HG02759 (cell line): ENCODE results near the gene TMEM18.

Experiments used
- ATAC-seq: cut with Tn5 transposase; IDR thresholded peaks from one replicate; pipeline ENCODE4 v1.9.1; 2021; ENCODE audit warnings: mild to moderate bottlenecking, moderate library complexity; ENCODE audit not compliant: unreplicated experiment

The TMEM18 gene

GRCh38 chr2:673615-674320, 3.4 kb downstream of the TMEM18 start:
- no peak for ATAC-seq

GRCh38 chr2:673016-673415, 4.2 kb downstream of the TMEM18 start:
- no peak for ATAC-seq

DNA sequence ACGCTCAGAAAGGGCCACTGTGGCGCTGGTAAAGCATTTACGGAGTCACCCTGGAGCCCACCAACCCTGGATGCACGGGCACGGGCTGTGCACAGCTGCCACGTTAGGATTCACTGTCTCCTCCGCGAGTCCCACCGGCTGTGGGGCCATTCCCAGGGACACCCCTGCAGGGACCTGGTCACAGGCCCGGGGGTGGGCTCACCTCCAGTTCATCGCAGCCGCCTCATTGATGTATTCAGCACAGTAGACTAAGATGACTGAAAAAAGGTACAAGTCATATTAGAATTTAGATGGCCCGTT, 4.7 kb downstream of the TMEM18 start:
- no peak for ATAC-seq

DNA sequence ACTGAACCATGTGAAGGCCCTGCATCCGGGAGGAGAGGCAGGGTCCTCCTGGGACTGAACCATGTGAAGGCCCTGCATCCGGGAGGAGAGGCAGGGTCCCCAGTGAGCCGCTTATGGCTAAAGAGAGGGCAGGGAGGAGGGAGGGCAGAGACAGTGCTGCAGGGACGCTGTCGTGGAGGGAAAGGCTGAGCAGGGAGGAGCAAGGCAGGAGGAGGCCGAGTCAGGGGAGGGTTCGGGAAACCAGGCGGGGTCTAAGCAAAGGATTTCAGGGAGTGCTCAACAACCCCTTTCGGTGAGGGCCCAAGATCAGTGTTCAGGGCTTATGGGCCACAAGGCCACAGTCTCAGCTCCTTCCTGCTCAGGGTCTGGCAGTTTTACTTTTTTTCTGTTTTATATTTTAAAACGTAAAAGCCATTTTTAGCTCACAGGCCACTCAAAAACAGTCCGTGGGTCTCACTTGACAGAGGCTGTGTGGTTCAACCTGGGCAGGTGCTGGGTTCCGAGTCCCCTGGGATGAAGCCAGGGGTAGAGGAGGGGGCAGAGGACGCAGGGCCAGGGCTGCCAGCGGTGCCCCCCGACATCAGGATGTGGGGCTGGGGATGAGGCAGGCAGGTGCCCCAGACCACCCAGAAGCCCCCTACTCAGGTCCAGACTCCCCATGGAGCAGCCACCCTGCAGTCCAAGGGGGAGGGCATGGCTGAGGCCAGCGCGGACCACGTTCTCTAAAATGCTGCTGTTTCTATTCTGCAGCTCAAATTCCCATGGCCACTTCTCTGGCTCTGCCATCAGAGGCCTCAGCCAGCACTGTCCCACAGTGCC, 5.2 kb downstream of the TMEM18 start:
- ATAC-seq, result no peak

- no peak for ATAC-seq
These were observed 6.1 kb downstream of the TMEM18 start for GRCh38 chr2:671072-671471.

DNA sequence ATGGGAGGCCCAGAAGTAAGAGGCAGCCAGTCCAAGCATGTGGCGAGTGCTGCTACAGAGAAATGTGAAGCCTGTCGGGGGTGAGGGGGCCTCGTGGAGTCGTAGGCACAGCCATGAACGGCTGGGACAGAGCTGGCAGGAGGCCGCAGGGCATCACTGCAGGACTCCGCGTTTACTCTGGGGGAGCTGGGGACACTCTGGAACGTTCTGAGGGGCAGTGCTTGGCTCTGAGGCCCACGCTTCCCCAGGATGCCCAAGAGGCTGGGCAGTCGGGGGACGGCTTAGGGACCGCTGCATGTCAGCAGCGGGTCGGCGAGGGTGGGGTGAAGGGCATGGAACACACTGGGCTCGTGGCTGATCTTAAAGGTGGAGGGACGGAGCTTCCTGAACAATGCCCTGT, 6.6 kb downstream of the TMEM18 start:
- no peak for ATAC-seq

DNA sequence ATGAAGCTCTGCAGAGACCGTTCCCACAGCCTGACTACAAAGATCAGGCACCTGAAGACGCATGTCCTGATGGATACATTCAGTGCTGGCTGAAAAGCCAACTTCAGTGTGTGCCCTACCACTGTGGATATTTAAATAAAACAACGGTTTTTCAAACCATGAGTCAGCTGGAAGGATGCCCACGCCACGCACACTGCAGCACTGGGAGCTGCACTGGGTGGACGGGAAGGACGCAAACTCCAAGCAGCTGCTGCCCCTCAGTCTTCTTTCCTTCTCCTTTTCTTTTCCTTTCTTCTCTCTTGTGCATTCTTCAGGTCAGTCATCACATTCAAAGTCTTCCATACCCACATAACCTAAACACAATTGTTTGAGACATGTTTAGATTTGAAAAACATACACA, 7.9 kb downstream of the TMEM18 start:
- ATAC-seq, result no peak

DNA sequence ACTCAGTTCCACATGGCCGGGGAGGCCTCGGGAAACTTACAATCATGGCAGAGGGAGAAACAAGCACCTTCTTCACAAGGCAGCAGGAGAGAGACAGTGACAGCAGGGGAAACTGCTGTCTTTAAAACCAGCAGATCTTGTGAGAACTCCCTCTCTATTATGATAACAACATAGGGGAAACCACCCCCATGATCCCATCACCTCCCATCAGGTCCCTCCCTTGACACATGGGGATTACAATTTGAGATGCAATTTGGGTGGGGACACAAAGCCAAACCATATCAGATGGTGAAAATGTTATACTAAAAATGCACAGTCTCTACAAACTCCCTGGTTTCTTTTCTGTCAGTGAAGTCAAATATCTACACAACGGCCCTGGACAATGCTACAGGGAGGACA, 9.2 kb downstream of the TMEM18 start:
- no peak for ATAC-seq

- ATAC-seq, result no peak
These were observed 9.7 kb downstream of the TMEM18 start for GRCh38 chr2:667332-667999.

DNA sequence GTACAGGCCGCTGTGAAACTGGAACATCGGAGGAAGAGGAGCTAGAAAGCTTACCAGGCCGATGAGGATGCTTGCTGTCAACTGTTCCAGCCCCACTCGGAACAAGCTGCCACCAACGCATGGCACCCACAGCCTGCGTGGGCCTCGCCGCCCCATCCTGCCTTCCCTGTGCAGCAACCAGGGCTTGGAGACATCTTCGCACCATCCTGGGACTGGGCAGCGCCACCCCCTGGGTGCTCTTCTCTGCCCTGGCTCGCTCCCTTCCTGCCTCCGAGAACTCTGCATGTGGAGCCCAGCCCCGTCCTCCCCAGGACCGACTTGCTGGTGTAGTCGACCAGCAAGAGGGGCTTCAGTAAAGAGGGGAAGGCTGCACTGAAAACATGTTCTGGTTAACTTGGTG, 10.8 kb downstream of the TMEM18 start:
- ATAC-seq, result no peak

DNA sequence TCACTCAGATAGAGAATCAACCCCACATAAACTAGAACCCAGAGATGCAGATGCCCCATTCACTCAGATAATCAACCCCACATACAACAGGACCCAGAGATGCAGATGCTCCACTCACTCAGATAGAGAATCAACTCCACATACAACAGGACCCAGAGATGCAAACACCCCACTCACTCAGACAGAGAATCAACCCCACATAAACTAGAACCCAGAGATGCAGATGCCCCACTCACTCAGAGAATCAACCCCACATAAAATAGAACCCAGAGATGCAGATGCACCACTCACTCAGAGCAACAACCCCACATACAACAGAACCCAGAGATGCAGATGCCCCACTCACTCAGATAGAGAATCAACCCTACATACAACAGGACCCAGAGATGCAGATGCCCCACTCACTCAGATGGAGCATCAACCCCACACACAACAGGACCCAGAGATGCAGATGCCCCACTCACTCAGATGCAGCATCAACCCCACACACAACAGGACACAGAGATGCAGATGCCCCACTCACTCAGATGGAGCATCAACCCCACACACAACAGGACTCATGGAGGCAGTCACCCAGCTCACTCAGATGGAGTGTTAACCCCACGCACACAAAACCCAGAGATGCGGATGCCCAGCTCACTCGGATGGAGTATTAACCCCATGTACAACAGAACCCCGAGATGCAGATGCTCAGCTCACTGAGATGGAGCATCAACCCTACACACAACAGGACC, 11.7 kb downstream of the TMEM18 start:
- no peak for ATAC-seq

DNA sequence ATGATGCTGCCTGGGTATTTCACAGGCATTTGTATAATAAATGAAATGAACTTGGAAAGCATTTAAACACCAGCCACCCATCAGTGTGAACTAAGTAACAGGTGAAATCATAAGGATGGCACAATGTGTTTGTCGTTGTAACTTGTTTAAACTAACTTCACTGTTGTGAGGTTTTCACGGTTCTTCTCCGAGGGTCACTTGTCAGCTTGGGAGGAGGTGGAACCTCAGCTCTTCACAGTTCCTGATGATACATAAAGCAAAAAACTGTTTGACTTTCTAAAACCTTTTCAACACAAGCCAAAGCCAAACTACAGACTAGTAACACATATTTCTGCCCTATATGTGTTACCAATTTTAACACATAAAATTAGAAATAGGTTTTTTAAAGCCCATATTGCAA, 13.1 kb downstream of the TMEM18 start:
- no peak for ATAC-seq

DNA sequence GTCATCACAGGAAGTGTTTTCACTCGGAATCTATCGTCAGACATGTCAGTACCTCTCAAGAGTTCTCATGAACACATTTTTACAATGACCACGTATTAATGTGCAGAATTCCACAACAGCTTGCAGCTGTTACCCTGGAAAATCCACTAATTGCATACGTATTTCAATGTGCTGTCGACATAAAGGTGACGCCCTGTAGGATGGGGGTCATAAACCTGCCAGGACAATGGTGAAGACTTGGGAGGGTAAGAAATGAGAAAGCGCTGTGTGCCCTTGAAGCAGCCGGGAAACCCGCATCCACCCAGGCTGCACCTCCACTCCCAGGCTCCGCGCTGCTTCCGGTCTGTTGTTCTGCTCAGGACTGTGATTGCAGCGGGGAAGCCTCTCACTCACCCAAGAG, 14.0 kb downstream of the TMEM18 start:
- no peak for ATAC-seq

GRCh38 chr2:661360-661635, 15.9 kb downstream of the TMEM18 start:
- no peak for ATAC-seq

- ATAC-seq, result no peak
These were observed 16.4 kb downstream of the TMEM18 start for GRCh38 chr2:660586-661359.

DNA sequence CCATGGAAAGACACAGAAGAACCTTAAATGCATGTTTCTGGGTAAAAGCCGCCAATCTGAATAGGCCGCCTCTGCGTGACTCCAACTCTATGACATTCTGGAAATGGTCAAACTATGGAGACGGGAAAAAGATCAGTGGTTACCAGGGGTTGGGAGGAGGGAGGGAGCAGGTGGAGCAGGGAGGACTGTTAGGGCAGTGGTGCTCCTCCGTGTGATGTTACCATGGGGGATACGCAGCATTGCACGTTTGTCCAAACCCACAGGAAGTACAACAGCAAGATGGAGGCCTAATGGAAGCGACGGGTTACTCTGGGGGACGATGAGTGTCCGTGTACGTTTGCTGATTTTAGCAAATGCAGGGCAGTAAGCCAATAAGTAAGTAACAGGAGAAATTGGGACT, 17.2 kb downstream of the TMEM18 start:
- ATAC-seq, result no peak

DNA sequence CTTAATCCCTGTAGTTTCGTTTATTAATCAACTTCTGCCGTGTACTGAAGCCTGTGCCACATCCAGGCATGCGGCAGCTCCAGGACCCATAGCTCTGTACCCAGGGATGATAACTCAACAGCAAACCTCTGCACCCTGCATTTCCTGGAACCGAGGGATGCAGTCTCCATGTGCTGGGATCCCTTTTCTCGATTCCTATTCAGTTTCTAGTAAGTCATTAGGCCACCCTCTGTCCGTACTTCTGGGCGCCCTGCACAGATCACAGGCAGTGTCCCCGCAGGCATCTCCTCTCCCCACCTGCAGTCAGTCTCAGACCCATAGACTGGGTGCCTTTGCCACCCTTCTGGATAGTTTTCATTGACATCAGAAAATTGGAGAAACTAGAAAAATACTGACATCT, 18.8 kb downstream of the TMEM18 start:
- ATAC-seq, result no peak

DNA sequence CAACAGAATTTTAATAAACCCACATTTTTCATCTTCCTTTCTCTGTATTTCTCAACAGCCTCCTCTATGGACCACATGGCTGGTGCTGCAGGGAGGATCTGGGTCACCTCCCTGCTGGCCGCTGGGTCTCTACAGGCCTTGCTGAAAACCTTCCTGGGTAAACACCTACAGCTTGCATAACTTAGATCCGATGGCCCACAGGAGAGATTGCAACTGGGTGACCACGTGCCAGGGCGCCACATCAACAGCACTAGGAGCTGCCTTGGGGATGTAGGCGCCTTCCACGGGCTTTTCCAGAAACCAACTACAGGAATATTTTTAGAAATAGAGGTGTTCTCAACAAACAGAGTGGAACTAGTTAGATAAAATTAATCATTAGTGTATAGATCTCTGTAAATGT, 19.4 kb downstream of the TMEM18 start:
- ATAC-seq, result no peak

GRCh38 chr2:656676-657075, 20.5 kb downstream of the TMEM18 start:
- ATAC-seq, result no peak

DNA sequence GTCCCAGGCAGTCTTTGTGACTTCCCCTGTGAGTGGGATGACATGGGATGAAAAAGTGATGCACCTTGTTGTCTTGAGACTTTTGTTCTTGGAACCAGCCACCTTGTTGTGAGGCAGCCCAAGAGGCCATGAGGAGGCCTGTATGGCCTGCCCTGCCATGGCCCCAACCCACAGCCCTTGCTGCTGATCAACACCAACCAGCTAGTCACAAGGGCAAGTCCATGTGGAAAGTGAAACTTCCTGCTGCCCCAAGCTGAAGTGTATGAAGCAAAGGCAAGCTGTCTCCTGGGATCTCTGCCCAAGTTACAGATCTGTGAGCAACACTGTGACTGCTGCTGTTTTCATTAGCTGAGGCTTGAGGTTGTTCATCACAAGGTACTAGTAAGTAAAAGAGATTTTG, 21.6 kb downstream of the TMEM18 start:
- ATAC-seq, result no peak

DNA sequence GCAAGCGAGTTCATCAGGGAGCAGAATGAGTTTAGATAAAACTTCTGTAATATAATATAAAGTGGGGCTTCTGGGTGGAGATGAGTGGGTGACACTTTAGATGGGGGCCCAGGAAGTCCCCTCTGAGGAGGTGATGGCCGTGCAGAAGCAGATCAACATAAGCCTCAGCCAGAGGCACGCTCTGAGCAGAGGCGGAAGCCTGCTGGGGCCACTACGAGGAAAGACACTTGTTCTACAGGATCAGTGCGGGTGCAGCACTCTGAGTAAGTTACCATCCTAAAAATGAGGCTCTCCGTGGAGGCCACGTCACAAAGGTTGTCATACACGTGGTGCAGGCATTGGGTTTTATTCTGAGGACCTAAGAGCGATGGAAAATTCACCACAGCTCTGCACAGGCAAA, 22.3 kb downstream of the TMEM18 start:
- ATAC-seq, result no peak
